ENCODE measurements around the gene RAD54L. TPM values are rescaled to one million over a fixed set of nuclear protein-coding genes. Genes with fewer than 3 reads are reported as not detected.
"Not testable (repeated sequence)": the region's sequence is repeated elsewhere in the genome, so short reads cannot be mapped to it uniquely, and the experiment has no call there.

Gene RAD54L
- polyA plus RNA-seq (2013, experiment 1 of 2; ENCODE audit: insufficient read length), result 6.8 TPM
- 7.2 TPM for polyA plus RNA-seq (2013, experiment 2 of 2; ENCODE audit: insufficient read length)

GRCh38 chr1:46247436-46248121 is at the start of gene RAD54L:
Gene RAD54L, plus strand, starts transcription at chr1:46247763. Its CDS starts 643 bp downstream, at chr1:46248406.
- DNase-seq, result peak; percentile 99

DNA sequence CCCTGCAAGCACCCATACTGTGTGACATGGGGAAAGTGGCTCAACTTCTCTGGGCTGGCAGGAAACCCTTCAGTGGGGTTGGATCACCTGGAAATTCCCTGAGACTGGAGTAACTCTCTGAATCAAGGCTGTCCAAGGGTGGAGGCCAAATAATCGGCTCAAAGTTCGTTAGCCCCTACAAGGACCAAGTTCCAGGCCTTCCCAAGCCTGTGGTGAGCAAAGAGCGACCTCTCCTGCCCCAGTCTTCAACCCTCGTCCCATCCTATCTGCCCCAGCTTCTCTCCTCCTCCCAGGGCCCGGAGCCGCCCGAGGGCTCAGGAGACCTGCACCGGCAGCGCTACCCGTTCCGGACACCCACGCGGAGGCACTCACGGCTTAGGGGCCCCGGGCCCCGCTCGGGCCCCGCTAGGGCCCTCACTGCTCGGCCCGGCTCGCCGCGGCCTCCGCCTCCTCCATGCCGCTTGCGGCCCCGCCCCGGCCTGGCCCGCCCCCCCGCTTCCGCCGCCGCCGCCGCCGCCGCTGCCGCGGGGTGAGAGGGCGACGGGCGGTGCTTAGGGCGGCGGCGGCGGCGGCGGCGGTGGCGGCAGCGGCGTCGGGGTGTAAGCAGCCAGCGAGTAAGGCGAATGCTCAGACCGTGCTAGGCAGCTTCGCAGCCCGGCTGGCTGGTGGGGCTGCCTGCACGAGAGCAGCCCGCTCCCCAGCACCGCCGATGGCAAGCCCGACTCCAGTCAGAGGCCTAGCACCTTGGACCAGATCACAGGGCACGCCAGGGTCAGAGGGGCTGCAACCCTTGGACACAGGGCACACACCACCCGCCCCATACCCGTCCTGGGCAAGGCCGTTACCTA is 49.4 kb upstream of the RAD54L start, which contains the start of gene POMGNT1:
Gene POMGNT1, minus strand, starts transcription at position 471 of the 848 bp plus-strand sequence. CDS start 613 bp downstream, outside the sequence.
- peak; percentile 69 for DNase-seq

DNA sequence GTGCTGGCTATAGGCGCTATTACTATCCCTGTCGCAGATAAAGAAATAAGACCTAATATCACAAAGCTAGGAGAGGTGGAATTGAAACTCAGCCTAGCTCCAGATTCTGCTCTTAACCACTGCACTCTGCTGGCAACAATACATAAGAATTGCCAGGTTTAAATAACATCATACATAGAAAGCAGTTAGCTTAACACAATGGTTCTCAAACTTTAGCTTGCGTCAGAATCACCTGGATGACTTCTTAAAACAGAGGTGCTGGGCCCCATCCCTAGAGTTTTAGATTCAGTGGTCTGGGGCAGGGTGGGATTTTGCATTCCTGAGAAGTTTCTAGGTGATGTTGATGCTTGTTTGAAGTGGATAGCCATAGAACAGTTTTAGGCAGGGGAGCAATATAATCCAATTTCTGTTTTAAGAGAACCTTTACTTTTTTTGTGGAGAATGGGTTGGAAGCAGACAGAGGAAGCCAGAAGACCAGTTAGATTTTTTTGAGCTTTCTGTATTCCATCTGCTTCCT is 48.3 kb upstream of the RAD54L start:
- DNase-seq, result no peak

DNA sequence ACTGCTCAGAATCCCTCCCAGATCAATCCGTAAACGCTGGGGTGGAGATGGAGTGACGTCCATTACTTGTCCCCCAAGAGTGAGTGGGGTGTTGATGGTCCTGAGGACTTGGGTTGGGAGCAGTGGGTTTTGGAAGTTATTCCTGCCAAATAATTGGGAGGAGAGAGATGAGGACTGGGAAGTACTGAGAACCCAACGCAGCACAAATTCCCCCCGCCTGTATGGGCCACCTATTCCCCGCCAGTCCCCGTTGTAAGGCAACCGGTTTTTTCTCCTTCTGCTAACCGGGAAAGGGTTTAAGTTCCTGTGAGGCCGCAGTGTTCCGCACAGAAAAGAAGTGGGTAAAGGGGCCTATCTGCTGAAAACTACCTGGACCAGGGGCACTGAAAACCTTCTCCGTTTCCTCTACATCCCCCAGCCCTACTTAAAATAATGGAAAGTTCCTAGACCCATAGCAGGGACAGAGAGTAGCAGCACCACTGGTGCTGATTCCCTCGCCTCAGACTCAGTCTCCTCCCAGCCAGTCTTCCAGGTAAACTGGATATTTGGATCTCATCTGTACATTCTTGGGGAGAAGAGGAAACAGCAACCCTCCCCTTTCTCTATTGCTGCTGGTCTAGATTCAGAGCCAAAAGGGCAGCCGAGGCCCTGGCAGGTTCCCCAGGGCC is 43.7 kb upstream of the RAD54L start:
- DNase-seq, result no peak

GRCh38 chr1:46204406-46204742 is 43.2 kb upstream of the RAD54L start:
- no peak for DNase-seq

- DNase-seq, result no peak
Measured at GRCh38 chr1:46205141-46205540, 42.4 kb upstream of the RAD54L start.

DNA sequence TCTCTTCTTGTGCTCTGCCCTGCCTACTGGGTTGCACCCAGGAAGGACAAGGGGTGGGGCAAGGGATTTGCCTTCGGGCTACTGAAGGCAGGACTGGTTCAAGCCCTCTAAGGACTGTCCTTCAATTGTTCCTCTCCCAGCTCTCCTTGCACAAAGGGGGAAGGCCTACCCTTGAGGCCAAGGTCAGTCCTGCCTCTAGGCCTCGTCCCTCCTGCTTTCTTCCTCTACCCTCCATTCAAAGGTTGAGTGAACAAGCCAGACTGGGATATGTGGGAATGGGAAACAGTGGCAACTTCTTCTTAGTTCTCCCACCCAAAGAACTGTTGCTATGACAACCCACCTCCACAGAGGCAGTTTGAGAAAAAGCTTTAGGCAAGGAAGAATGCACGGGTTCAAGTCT is 41.8 kb upstream of the RAD54L start:
- no peak for DNase-seq

DNA sequence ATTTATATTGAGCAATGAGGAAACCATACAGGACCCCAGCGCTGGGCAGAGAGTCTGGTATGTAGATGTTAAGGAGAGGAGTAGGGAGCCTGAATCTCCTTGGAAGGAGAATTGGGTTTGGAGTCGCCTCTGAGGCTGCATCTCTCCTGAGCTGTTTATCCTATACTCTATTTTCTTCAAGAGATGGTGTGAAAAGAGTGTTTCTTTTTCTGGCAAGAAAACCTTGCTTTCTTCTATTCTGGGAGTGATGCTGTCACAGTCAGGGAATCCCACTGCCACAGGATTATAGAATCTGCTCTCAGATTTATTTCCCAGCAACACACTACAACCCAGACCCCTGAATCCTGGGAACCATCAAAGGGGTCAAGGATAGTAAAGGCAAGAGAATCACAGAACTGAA is 41.2 kb upstream of the RAD54L start:
- no peak for DNase-seq

DNA sequence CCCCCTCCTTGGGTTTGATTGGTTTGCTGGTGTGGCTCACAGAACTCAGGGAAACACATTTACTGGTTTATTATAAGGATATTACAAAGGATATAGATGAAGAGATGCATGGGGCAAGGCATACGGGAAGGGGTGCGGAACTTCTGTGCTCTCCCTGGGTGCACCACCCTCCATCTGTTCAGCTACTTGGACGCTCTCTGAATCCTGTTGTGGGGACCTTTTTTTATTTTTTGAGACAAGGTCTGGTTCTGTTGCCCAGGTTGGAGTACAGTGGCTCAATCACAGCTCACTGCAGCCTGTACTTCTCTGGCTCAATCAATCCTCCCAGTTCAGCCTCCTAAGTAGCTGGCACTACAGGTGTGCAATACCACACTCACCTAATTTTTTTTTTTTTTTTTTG is 37.0 kb upstream of the RAD54L start:
- DNase-seq, result no peak

GRCh38 chr1:46211051-46211450 is 36.5 kb upstream of the RAD54L start:
- no peak for DNase-seq

DNA sequence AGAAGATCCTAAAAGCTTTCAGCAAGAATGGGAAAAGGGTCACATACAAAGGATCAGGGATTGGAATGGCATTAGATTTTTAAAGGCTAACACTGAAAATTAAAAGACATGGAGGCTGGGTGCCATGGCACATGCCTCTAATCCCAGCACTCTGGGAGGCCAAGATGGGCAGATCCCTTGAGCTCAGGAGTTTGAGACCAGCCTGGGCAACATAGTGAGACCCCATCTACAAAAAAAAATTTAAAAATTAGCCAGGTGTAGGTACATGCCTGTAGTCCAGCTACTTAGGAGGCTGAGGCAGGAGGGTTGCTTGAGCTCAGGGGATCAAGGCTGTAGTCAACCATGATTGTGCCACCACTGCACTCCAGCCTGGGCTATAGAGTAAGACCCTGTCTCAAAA is 32.1 kb upstream of the RAD54L start:
- DNase-seq, result no peak

DNA sequence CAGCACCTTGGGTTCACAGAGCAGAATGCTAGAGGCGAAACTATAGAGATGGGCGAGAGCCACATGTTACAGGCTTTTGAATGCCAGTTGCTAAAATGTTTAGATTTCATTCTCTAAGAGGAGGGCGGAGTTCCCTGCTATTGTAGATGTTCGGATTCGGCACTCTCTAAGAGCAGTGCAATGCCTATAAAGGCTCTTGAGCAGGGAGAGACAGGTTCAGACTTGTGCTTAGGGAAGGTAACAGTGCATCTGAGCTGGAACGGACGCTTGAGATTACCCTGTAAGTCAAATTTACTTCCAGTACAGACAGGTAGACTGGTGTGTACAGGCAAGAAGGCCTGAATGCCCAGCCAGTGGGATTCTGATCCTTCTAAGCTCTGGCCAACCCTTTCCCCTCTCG is 29.1 kb upstream of the RAD54L start:
- DNase-seq, result no peak

DNA sequence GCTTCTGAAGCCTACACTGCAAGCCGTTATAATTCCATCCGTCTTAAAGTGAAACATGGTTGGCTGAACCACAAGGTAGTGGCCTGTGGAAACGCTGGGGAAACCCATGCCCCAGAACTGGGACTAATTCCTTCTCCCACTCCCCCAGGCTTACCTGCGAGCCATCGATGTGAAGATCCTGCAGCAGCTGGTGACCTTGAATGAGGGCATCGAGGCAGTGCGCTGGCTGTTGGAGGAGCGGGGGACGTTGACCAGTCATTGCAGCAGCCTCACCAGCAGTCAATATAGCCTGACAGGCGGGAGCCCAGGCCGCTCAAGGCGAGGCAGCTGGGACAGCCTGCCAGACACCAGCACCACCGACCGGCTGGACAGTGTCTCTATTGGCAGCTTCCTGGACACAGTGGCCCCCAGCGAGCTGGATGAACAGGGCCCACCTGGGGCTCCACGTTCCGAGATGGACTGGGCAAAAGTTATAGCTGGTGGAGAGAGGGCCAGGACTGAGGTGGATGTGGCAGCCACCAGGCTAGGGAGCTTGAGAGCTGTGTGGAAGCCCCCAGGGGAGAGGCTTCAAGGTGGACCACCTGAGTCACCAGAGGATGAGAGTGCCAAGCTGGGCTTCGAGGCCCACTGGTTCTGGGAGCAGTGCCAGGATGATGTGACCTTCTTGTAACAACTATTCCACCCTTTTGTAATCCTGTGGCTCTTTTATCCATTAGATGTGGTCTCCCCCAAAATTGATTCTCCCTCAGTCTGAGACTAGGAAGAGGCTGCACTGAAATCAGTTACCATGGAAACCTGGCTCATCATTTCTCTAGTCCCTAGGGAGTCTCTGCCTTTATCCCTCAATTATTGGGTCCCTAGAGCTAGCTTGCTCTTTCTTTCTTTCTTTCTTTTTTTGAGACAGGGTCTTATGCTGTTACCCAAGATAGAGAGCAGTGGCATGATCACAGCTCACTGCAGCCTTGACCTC is 27.7 kb upstream of the RAD54L start:
- DNase-seq, result no peak

DNA sequence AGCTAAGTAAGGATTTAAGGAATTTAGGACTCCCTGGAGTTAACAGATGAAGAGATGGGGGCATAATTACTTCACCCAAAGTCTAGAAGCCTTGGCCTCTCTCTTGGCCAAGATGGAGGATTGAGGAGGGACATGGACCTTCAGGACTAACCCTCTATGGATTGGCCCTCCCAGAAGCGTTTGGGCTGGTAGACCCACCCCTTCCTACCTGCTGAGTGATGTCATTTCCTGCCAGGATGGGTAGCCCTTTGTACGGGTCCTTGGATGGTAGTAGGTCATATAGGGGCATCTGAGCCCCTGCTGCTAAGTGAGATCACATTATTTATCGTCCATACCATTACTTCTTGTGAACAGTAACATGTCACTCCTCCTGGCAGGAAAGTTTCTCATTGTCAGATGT is 26.8 kb upstream of the RAD54L start:
- no peak for DNase-seq

DNA sequence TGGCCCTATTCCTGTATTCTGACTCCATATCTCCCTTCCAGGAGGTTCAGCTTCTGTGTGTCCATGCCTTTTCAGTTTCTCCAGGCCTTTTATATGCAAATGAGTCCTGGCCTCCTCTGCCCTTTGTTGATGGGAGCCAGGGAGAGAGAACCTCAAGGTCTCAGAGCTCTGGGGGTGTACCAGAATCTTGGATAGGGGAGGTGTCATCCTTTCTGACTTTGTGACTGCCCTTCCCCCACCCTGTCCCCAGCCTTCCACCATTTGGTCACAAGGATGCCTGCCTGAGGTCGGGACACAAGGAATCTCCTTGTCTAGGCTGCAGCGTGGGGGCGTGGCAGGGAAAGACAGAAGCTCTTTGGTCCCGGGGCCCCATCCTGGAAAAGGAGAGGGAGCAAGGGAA is 25.8 kb upstream of the RAD54L start:
- no peak for DNase-seq

GRCh38 chr1:46223055-46223454 is 24.5 kb upstream of the RAD54L start:
- not testable (repeated sequence) for DNase-seq

DNA sequence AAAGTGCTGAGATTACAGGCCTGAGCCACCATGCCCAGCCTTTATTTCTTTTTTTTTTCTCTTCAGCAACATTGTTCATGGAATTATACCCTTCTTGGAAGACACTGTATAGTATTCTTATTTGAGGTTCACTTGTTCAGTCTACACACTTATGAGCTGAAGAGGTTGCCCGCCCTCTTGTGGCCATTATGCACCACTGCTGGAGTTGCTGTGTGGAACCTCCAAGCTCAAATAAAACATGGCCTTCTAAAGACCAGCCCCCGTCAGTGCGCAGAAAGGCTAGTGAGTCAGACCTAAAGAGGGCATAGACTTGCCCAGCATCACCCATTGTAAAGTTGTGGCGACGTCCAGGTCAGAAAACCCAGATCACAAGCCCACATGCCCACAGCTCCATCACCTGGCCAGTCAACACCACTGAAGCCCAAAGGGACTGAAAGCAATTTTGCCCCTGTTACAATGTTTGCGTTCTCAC is 24.1 kb upstream of the RAD54L start:
- DNase-seq, result peak; percentile 84

DNA sequence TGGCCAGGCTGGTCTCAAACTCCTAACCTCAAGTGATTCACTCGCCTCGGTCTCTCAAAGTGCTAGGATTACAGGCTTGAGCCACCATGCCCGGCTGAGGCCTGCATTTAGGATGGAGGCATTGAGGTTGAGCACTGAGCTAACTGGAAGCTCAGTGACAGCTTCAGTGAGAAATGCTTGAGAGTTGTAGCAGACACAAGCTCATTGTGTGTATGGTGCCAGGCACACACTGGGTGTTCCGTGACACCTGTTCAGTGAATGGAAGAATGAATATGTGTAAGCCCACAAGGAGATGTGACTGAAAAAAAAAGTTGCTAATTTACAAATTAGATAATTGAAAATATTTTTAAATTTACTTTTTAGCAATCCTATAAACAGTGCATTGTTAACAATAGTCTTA is 22.6 kb upstream of the RAD54L start:
- no peak for DNase-seq

GRCh38 chr1:46231231-46231630 is 16.3 kb upstream of the RAD54L start:
- DNase-seq, result not testable (repeated sequence)

DNA sequence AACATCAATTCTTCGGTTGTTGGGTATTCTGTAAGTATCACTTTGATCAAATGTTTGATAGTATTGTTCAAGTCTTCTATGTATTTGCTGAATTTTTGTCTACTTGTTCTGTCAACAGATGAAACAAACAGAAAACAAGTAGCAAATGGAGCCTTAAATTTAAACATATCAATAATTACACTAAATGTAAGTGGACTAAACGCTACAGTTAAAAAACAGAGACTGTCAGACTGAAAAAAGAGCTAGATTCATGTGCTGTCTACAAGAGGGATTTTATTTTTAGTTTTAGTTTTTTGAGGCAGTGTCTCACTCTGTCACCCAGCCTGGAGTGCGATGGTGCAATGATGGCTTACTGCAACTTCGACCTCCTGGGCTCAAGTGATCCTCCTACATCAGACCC is 10.7 kb upstream of the RAD54L start:
- DNase-seq, result no peak

- DNase-seq, result peak; percentile 92
Measured at GRCh38 chr1:46238865-46239264, 8.7 kb upstream of the RAD54L start.

DNA sequence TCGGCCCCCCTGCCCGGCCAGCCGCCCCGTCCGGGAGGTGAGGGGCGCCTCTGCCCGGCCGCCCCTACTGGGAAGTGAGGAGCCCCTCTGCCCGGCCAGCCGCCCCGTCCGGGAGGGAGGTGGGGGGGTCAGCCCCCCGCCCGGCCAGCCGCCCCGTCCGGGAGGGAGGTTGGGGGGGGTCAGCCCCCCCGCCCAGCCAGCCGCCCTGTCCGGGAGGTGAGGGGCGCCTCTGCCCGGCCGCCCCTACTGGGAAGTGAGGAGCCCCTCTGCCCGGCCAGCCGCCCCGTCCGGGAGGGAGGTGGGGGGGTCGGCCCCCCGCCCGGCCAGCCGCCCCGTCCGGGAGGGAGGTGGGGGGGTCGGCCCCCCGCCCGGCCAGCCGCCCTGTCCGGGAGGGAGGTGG is 5.8 kb upstream of the RAD54L start:
- DNase-seq, result not testable (repeated sequence)
